HG03097 (cell line): ENCODE measurements around the gene KRTCAP2.
"Not testable (repeated sequence)": the region's sequence is repeated elsewhere in the genome, so short reads cannot be mapped to it uniquely, and the experiment has no call there.

Source experiments
- ATAC-seq: cut with Tn5 transposase; IDR thresholded peaks from one replicate; pipeline ENCODE4 v1.9.1; 2021; ENCODE audit not compliant: unreplicated experiment, low FRiP score

The KRTCAP2 gene

DNA sequence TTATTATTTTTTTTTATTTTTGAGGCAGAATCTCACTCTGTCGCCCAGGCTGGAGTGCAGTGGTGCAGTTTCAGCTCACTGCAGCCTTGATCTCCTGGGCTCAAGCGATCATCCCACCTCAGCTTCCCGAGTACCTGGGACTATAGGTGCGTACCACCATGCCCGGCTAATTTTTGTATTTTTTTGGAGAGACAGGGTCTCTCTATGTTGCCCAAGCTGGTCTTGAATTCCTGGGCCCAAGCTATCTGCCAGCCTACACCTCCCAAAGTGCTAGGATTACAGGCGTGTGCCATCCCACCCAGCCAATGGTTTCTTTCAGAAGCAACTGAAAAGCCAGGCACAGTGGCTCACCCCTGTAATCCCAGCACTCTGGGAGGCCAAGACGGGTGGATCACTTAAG, 2.3 kb downstream of the KRTCAP2 start:
- ATAC-seq: no peak

GRCh38 chr1:155170101-155170785, 2.9 kb downstream of the KRTCAP2 start:
- no peak for ATAC-seq

GRCh38 chr1:155169541-155169940, 3.6 kb downstream of the KRTCAP2 start:
- no peak for ATAC-seq

- no peak for ATAC-seq
Measured at GRCh38 chr1:155168456-155169210, 4.5 kb downstream of the KRTCAP2 start.

- not testable (repeated sequence) for ATAC-seq
Measured at GRCh38 chr1:155168105-155168445, 5.0 kb downstream of the KRTCAP2 start.

- ATAC-seq: no peak
Measured at GRCh38 chr1:155167166-155168104, 5.7 kb downstream of the KRTCAP2 start.

DNA sequence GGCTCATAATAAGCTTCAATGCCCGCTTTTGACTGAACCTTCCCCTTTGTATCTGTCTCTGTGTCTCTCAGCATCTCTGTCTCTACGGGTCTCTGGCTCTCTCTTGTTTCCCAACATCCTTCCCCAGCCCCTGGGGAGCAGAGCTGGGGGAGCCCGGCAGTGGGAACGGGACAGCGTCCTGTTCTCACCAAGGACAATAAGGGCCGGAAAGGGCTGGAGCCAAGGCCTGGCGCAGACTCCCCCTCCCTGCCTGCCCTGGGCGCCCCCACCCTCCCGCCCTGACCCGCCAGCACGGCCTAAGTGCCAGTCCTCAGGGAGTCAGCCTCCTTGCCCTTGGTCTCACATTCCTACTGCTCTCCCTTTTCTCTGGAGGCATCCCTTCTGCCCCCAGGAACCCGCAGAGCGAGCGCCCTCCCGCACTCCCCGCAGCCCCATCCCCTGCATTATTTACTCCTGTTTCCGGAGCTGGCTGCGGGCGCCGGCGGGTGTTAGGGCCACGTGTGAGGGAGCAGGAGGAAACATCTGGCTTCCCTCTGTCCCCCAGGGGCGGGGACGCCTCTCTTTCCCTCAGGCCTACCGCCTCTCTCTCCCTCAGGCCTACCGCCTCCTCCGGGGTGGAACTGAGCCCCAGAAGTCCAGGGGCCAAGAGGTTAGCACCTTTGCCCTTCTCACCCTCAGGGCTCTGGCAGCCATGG, 6.5 kb downstream of the KRTCAP2 start:
- no peak for ATAC-seq

GRCh38 chr1:155166051-155166470, 7.0 kb downstream of the KRTCAP2 start:
- no peak for ATAC-seq

DNA sequence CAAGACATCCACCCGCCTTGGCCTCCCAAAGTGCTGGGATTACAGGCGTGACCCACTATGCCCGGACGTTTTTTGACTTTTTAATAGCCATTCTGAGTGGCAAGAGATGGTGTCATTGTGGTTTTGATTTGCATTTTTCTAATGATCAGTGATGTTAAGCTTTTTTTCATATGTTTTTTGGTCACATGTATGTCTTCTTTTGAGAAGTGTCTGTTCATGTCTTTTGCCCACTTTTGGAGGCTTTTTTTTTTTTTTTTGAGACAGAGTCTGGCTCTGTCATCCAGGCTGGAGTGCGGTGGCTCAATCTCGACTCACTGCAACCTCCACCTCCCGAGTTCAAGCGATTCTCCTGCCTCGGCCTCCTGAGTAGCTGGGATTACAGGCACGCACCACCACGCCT, 8.5 kb downstream of the KRTCAP2 start:
- ATAC-seq: not testable (repeated sequence)

GRCh38 chr1:155163785-155164184, 9.3 kb downstream of the KRTCAP2 start:
- ATAC-seq: not testable (repeated sequence)

GRCh38 chr1:155162631-155163030, 10.5 kb downstream of the KRTCAP2 start:
- not testable (repeated sequence) for ATAC-seq

DNA sequence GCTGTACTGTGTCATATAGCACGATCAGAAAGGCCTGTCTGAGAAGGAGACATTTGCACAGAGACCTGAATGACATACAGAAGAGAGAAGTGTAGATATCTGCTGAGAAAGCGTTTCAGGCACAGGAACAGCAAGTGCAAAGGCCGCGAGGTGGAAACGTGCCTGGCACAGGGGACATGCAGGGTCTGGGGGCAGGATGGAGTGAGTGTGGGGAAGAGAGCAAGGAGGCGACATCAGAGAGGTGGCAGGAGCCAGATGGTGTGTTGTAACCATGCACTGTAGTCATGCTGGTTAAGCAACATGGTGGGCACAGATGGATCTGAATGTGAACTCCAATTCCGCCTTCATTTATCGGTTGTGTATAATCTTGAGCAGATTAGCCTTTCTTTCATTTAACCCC, 13.0 kb downstream of the KRTCAP2 start:
- ATAC-seq: no peak

- ATAC-seq: no peak
Measured at GRCh38 chr1:155158991-155159390, 14.1 kb downstream of the KRTCAP2 start.

GRCh38 chr1:155155996-155156643, 17.0 kb downstream of the KRTCAP2 start:
- not testable (repeated sequence) for ATAC-seq

DNA sequence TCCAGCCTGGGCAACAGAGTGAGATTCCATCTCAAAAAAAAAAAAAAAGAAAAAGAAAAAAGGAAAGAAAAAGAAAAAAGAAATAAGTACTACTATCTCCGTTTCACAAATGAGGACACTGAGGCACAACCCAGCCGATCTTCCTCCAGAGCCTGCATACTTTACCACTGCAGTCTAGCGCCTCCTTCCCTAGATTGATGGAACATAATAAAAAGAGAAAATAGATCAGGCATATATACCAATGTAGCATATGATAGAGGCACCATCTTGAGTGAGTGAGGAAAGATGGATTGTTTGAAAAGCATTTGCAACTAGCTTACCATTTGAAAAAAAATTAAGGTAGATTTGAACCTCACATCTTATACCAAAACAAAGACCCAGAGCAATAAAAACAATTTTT, 27.6 kb downstream of the KRTCAP2 start:
- ATAC-seq: no peak

- no peak for ATAC-seq
Measured at GRCh38 chr1:155141749-155142148, 31.4 kb downstream of the KRTCAP2 start.

- no peak for ATAC-seq
Measured at GRCh38 chr1:155140630-155140953, 32.5 kb downstream of the KRTCAP2 start.

DNA sequence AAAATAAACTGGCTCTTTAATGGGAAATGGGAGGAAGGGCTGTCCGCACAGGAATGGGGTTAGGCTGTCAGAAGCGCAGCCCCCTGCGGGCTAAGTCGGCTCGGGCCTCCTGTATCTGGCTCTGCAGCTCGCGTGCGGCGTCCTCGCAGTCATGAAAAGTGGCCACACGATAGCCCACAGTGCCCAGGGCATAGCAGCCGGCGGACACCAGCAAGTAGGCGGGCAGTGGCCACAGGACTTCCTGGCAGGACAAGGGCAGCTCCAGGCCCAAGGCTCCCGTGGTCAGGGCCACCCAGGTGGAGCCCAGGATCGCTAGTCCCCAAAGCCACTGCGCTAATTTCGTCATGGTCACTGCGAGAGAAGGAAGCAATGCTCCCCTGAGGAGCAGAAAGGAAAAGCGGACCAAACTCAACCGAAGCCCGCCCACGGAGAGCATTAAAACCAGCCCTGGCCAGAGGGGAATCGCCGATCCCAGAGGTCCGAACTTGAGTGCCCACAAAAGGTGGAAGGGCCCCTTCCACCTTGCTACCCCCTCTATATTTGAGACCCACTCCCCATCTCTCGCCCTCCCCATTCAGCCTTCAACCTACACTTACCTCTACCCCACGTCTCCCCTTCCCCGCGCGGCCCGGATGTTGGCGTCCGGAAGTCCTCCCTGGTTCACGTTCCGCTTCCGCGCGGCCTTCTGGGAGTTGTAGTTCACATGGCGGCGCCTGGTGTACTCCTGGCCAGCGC, 33.0 kb downstream of the KRTCAP2 start, which contains the start of gene DPM3:
TSS of gene DPM3 (minus strand) at position 637 of the 735 bp plus-strand sequence. CDS start at position 346, 291 bp downstream.
- no peak for ATAC-seq
